Measurements from ENCODE around the gene RAB23. TPM values are rescaled to one million over a fixed set of nuclear protein-coding genes. Genes with fewer than 3 reads are reported as not detected.

RAB23 gene
- total RNA-seq, 1 experiment from 2014 or later, result 11.7 TPM

DNA sequence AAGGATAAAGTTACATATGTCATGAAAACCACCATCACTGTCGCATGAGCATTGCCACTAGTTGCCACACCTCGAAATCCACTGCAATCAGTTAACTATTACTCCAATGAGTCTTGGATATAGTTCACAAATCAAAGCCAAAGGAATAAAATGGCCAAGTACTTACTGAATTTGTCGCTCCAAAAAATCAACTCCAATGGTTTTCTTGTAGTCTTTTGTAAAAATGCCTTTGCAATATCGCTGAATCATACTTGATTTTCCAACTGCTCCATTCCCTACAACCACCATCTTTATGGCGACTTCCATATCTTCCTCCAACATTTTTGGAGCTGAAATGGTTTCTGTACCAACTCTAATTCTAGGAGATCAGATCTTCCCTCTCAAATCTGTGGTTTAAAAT, 12.0 kb downstream of the RAB23 start:
- DNase-seq (ENCODE audit: low read depth, low spot score) (no peak), ATAC-seq (no peak)
- TF ChIP-seq ELF1 (IDR thresholded peaks at IDR 0.05; ENCODE audit: borderline replicate concordance, low read depth) (no peak), EGR1 (IDR thresholded peaks at IDR 0.05; ENCODE audit: low read depth) (no peak), POLR2AphosphoS5 (IDR thresholded peaks at IDR 0.05; ENCODE audit: low read depth, low read length) (no peak)
- Histone ChIP-seq H3K27me3 (ENCODE audit: insufficient read depth, low read length) (no peaks in the 10 kb centered on the region), H3K36me3 (ENCODE audit: control insufficient read depth in 1 of 2, insufficient read depth in 2 of 2, low read length in 2 of 2) (no peaks in the 10 kb centered on the region), H3K4me2 (ENCODE audit: low read length) (no peak overlapping the region), H3K79me2 (ENCODE audit: insufficient read depth, low read length) (peaks cover 36% of the 10 kb centered on the region), H3K4me1 (ENCODE audit: control insufficient read depth in 1 of 2, insufficient read depth in 2 of 2, low read length in 2 of 2) (peaks cover 0 to 5% of the 10 kb centered on the region in 2 experiments; a peak in 1 of 4 replicates), H3K9ac (ENCODE audit: low read length) (no peak overlapping the region), H3K9me3 (ENCODE audit: control insufficient read depth in 1 of 2, insufficient read depth in 1 of 2, low read depth in 1 of 2, low read length in 2 of 2) (no peaks in the 10 kb centered on the region), H2AFZ (ENCODE audit: low read depth, low read length, poor library complexity, severe bottlenecking) (no peak overlapping the region), H4K20me1 (ENCODE audit: insufficient read depth) (no peaks in the 10 kb centered on the region; the same call in 1 of the 2 replicates), H3K4me3 (replicated peaks in 1 of 2; ENCODE audit: low read depth in 1 of 2, low read length in 2 of 2) (no peak overlapping the region), H3K27ac (ENCODE audit: low read depth, low read length) (no peak overlapping the region), H3K9me2 (ENCODE audit: insufficient read depth) (no peaks in the 10 kb centered on the region)
- intact Hi-C loops (cut with micrococcal nuclease), result no loop called here
- POLR2A ChIA-PET, result no interaction called here
- RAD21 ChIA-PET (ENCODE audit: low non-redundant PET in 1 of 2, low total read pairs in 2 of 2, uncharacterized antibody in 2 of 2, unreplicated experiment in 2 of 2), result no interaction called here
- BruUV-seq (replicated peaks), result no TSS peak
- CTCF ChIA-PET, result no interaction called here

GRCh38 chr6:57209030-57209429, 13.1 kb downstream of the RAB23 start:
- ATAC-seq (no peak), DNase-seq (ENCODE audit: low read depth, low spot score) (no peak)
- no TSS peak for BruUV-seq (replicated peaks)
- ChIA-PET CTCF (no interaction called here), POLR2A (no interaction called here), RAD21 (ENCODE audit: low non-redundant PET in 1 of 2, low total read pairs in 2 of 2, uncharacterized antibody in 2 of 2, unreplicated experiment in 2 of 2) (no interaction called here)
- no peak overlapping the region for H3K4me3 ChIP-seq (replicated peaks in 1 of 2; ENCODE audit: low read depth in 1 of 2, low read length in 2 of 2)
- no peak overlapping the region for H3K9ac ChIP-seq (ENCODE audit: low read length)
- H4K20me1 ChIP-seq (ENCODE audit: insufficient read depth), result no peaks in the 10 kb centered on the region; the same call in 1 of the 2 replicates
- H2AFZ ChIP-seq (ENCODE audit: low read depth, low read length, poor library complexity, severe bottlenecking), result no peak overlapping the region
- H3K9me3 ChIP-seq (ENCODE audit: control insufficient read depth in 1 of 2, insufficient read depth in 1 of 2, low read depth in 1 of 2, low read length in 2 of 2), result no peaks in the 10 kb centered on the region
- H3K9me2 ChIP-seq (ENCODE audit: insufficient read depth), result no peaks in the 10 kb centered on the region
- TF ChIP-seq JUND (IDR thresholded peaks at IDR 0.05), result no peak
- TF ChIP-seq ELF1 (IDR thresholded peaks at IDR 0.05; ENCODE audit: borderline replicate concordance, low read depth), result no peak
- no peak for TF ChIP-seq SP1 (IDR thresholded peaks at IDR 0.05; ENCODE audit: low read depth)
- no peak for TF ChIP-seq REST (IDR thresholded peaks at IDR 0.05; ENCODE audit: low read depth)
- no peak for TF ChIP-seq EZH2phosphoT487 (IDR thresholded peaks at IDR 0.05; ENCODE audit: borderline replicate concordance)
- no peak for TF ChIP-seq ZNF274 (IDR thresholded peaks at IDR 0.05; ENCODE audit: low read depth, low read length)
- no peak for TF ChIP-seq FOSL1 (IDR thresholded peaks at IDR 0.05; ENCODE audit: low read depth)
- TF ChIP-seq EGR1 (IDR thresholded peaks at IDR 0.05; ENCODE audit: low read depth), result no peak
- TF ChIP-seq ZFX (IDR thresholded peaks at IDR 0.05), result no peak
- TF ChIP-seq, protein P1, sequence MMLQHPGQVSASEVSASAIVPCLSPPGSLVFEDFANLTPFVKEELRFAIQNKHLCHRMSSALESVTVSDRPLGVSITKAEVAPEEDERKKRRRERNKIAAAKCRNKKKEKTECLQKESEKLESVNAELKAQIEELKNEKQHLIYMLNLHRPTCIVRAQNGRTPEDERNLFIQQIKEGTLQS (IDR thresholded peaks at IDR 0.05), result no peak
- TF ChIP-seq CTCF (IDR thresholded peaks at IDR 0.05 in 2 of 3, conservative IDR thresholded peaks at IDR 0.05 in 1 of 3; ENCODE audit: borderline replicate concordance in 1 of 3, insufficient read depth in 1 of 3, low read depth in 2 of 3, low read length in 2 of 3), result no peak
- no peak for TF ChIP-seq MAX (IDR thresholded peaks at IDR 0.05)
- TF ChIP-seq CEBPB (IDR thresholded peaks at IDR 0.05; ENCODE audit: low read depth), result no peak
- no peak overlapping the region for H3K4me2 ChIP-seq (ENCODE audit: low read length)
- no peak overlapping the region for H3K27ac ChIP-seq (ENCODE audit: low read depth, low read length)
- no peaks in the 10 kb centered on the region for H3K27me3 ChIP-seq (ENCODE audit: insufficient read depth, low read length)
- intact Hi-C loops (cut with micrococcal nuclease), result no loop called here
- no peaks in the 10 kb centered on the region for H3K36me3 ChIP-seq (ENCODE audit: control insufficient read depth in 1 of 2, insufficient read depth in 2 of 2, low read length in 2 of 2)
- H3K4me1 ChIP-seq (ENCODE audit: control insufficient read depth in 1 of 2, insufficient read depth in 2 of 2, low read length in 2 of 2), result no peaks in the 10 kb centered on the region
- H3K79me2 ChIP-seq (ENCODE audit: insufficient read depth, low read length), result peaks cover 27% of the 10 kb centered on the region

Measured in HCT116 (cell line).